GM23338 (cell line): ENCODE measurements around the gene UVSSA. TPM values are rescaled to one million over a fixed set of nuclear protein-coding genes. Genes with fewer than 3 reads are reported as not detected.

Source experiments
- ATAC-seq: fragments of 200-7000 bp; cut with Tn5 transposase; 3 replicates; pipeline ENCODE4 v1.9.1; 2020
- DNase-seq: peaks from one replicate; pipeline ENCODE4 v3.0.0-alpha.2; 2015; ENCODE audit warnings: low spot score
- H2AFZ ChIP-seq: fragments of 200-600 bp; sonication (generic); 2 replicates; pipeline ENCODE4 v1.8.0; 2016; ENCODE audit warnings: antibody characterized with exemption, mild to moderate bottlenecking, moderate library complexity
- H3F3A ChIP-seq: fragments of 200-600 bp; sonication (generic); replicated peaks from 2 replicates; pipeline ENCODE4 v1.8.0; 2017; ENCODE audit warnings: antibody characterized with exemption, mixed run types, low read depth
- H3K27ac ChIP-seq: fragments of 200-600 bp; sonication (generic); 2 replicates; pipeline ENCODE4 v1.6.1; 2016; ENCODE audit warnings: low read depth
- H3K27me3 ChIP-seq: fragments of 200-600 bp; sonication (generic); 2 replicates; pipeline ENCODE4 v1.8.0; 2016; ENCODE audit warnings: mild to moderate bottlenecking, mixed run types, moderate library complexity; ENCODE audit not compliant: insufficient read depth
- H3K36me3 ChIP-seq: fragments of 200-600 bp; sonication (generic); 2 replicates; pipeline ENCODE4 v1.8.0; 2016; ENCODE audit warnings: mild to moderate bottlenecking; ENCODE audit not compliant: insufficient read depth
- H3K4me1 ChIP-seq: fragments of 200-600 bp; sonication (generic); 2 replicates; pipeline ENCODE4 v1.8.0; 2016; ENCODE audit warnings: mild to moderate bottlenecking, moderate library complexity; ENCODE audit not compliant: insufficient read depth
- H3K4me2 ChIP-seq: fragments of 200-600 bp; sonication (generic); 2 replicates; pipeline ENCODE4 v1.7.1; 2017; ENCODE audit warnings: mixed run types
- H3K4me3 ChIP-seq: fragments of 200-600 bp; sonication (generic); 2 replicates; pipeline ENCODE4 v1.6.1; 2016; ENCODE audit warnings: mixed run types
- H3K79me2 ChIP-seq: fragments of 200-600 bp; sonication (generic); replicated peaks from 2 replicates; pipeline ENCODE4 v1.8.0; 2017; ENCODE audit warnings: mild to moderate bottlenecking; ENCODE audit not compliant: insufficient read depth
- H3K9me2 ChIP-seq: fragments of 200-600 bp; sonication (generic); 2 replicates; pipeline ENCODE4 v1.8.0; 2017; ENCODE audit not compliant: insufficient read depth
- H4K20me1 ChIP-seq: fragments of 200-600 bp; sonication (generic); replicated peaks from 2 replicates; pipeline ENCODE4 v1.8.0; 2017; ENCODE audit warnings: mild to moderate bottlenecking; ENCODE audit not compliant: insufficient read depth
- H3K27ac Mint-ChIP-seq: 2 replicates; pipeline ENCODE4 v1.8.0; 2020; ENCODE audit warnings: inconsistent platforms, mild to moderate bottlenecking, moderate library complexity, mixed read lengths
- H3K27me3 Mint-ChIP-seq: 3 replicates; pipeline ENCODE4 v1.8.0; 2022; ENCODE audit warnings: low read depth, mild to moderate bottlenecking, moderate library complexity, mixed read lengths, inconsistent platforms; ENCODE audit not compliant: insufficient read depth, poor library complexity
- H3K36me3 Mint-ChIP-seq: 3 replicates; pipeline ENCODE4 v1.8.0; 2021; ENCODE audit warnings: low read depth, mild to moderate bottlenecking, inconsistent platforms, moderate library complexity, mixed read lengths
- H3K4me1 Mint-ChIP-seq: 3 replicates; pipeline ENCODE4 v1.8.0; 2020; ENCODE audit warnings: mild to moderate bottlenecking, inconsistent platforms, mixed read lengths
- H3K4me3 Mint-ChIP-seq: 3 replicates; pipeline ENCODE4 v1.8.0; 2021; ENCODE audit warnings: moderate library complexity, mild to moderate bottlenecking, inconsistent platforms, mixed read lengths
- H3K9me3 Mint-ChIP-seq: 3 replicates; pipeline ENCODE4 v1.8.0; 2020; ENCODE audit warnings: moderate library complexity, mild to moderate bottlenecking, inconsistent platforms, mixed read lengths
- CREB1 ChIP-seq: fragments of 250-450 bp; sonication (Bioruptor Pico); IDR thresholded peaks from 2 replicates; pipeline ENCODE4 v1.5.0; 2020; ENCODE audit warnings: low read depth, mild to moderate bottlenecking, moderate library complexity
- EZH2 ChIP-seq: fragments of 200-600 bp; sonication (generic); IDR thresholded peaks from one replicate; pipeline ENCODE4 v1.8.0; 2017; ENCODE audit warnings: antibody characterized with exemption, mild to moderate bottlenecking, low read depth; ENCODE audit not compliant: unreplicated experiment
- JUNB ChIP-seq: IDR thresholded peaks from one replicate; pipeline ENCODE4 v1.6.1; 2016; ENCODE audit warnings: antibody characterized with exemption; ENCODE audit not compliant: unreplicated experiment
- NANOG ChIP-seq: IDR thresholded peaks from 2 replicates; pipeline ENCODE4 v1.6.1; 2016; ENCODE audit warnings: antibody characterized with exemption, borderline replicate concordance
- POLR2AphosphoS5 ChIP-seq: IDR thresholded peaks from 2 replicates; pipeline ENCODE4 v1.6.1; 2016; ENCODE audit warnings: antibody characterized with exemption, low read depth
- ZNF114 ChIP-seq: fragments of 250-450 bp; sonication (Bioruptor Pico); IDR thresholded peaks from 2 replicates; pipeline ENCODE4 v1.5.0; 2020; ENCODE audit warnings: mild to moderate bottlenecking, moderate library complexity
- polyA plus RNA-seq: library from polyadenylated mRNA; unstranded; fragments of >200 nt; fragmentation: Nextera tagmentation; extraction: Ambion mirVana; gene quantifications from 2 replicates; pipeline ENCODE4 v1.2.1, GENCODE V29; 2016
- total RNA-seq: library from RNA; depleted of rRNA; stranded (reverse); fragments of >200 nt; shearing (Covaris generic); gene quantifications from 2 replicates; pipeline ENCODE4 v1.2.3, GENCODE V29; 2014
- TF ChIP-seq, protein P1 (sequence below): fragments of 250-450 bp; sonication (Bioruptor Pico); IDR thresholded peaks from 2 replicates; pipeline ENCODE4 v1.5.0; 2020; ENCODE audit warnings: mild to moderate bottlenecking, moderate library complexity
- TF ChIP-seq, protein P2 (sequence below): IDR thresholded peaks from 2 replicates; pipeline ENCODE4 v1.6.1; 2016; ENCODE audit warnings: antibody characterized with exemption
- TF ChIP-seq, protein P3 (sequence below), 2 experiments: fragments of 200-600 bp in 1 of 2; sonication (generic) in 1 of 2; conservative IDR thresholded peaks; 2 replicates each; pipeline versions ENCODE4 v1.5.1 to v1.6.1; 2016 to 2017; ENCODE audit warnings: antibody characterized with exemption in 2 of 2, low read depth in 2 of 2, mild to moderate bottlenecking in 2 of 2, moderate library complexity in 1 of 2

UVSSA gene
- total and polyA plus RNA-seq, 2 experiments from 2014 or later = 6.5 to 27.7 TPM

DNA sequence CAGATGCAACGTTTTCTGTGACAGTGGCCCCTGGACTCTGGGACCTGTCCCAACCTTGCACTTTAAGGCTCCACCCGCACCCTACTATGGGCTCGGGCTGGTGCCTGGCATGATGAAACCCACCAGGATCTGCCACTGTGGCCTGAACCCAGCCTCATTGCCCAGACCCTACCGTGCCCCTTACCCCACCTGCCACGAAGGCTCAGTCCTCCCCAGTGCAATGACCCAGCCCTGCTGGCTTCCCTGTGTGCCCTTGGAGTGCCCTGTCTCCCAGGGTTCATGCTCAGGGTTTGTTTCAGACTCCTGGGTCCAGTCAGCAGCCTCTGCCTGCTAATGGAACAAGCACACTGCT, 3.1 kb downstream of the UVSSA start:
- Mint-ChIP-seq H3K4me1 (peaks cover 17% of the 10 kb centered on the region), H3K9me3 (no peaks in the 10 kb centered on the region), H3K27ac (no peak overlapping the region), H3K36me3 (peaks cover 22% of the 10 kb centered on the region), H3K4me3 (no peak overlapping the region; the same call in 2 of the 3 replicates), H3K27me3 (peaks cover 17% of the 10 kb centered on the region)
- ATAC-seq (no peak), DNase-seq (no peak)
- Histone ChIP-seq H3K9me2 (no peaks in the 10 kb centered on the region), H4K20me1 (0 out of 2 replicates have a peak, but pooled peaks cover 3% of the 10 kb centered on the region), H3K36me3 (no peaks in the 10 kb centered on the region), H3K4me2 (no peak overlapping the region), H3K27ac (no peak overlapping the region), H3K79me2 (no peaks in the 10 kb centered on the region; the same call in 1 of the 2 replicates), H2AFZ (no peak overlapping the region), H3K4me3 (no peak overlapping the region), H3K4me1 (peaks cover 8% of the 10 kb centered on the region), H3F3A (no peaks in the 10 kb centered on the region; the same call in 1 of the 2 replicates), H3K27me3 (no peaks in the 10 kb centered on the region)
- TF ChIP-seq POLR2AphosphoS5 (no peak), JUNB (no peak), CREB1 (CRISPR knock-in tag) (no peak), ZNF114 (CRISPR knock-in tag) (no peak), NANOG (no peak), EZH2 (no peak)
- TF ChIP-seq, protein P1, sequence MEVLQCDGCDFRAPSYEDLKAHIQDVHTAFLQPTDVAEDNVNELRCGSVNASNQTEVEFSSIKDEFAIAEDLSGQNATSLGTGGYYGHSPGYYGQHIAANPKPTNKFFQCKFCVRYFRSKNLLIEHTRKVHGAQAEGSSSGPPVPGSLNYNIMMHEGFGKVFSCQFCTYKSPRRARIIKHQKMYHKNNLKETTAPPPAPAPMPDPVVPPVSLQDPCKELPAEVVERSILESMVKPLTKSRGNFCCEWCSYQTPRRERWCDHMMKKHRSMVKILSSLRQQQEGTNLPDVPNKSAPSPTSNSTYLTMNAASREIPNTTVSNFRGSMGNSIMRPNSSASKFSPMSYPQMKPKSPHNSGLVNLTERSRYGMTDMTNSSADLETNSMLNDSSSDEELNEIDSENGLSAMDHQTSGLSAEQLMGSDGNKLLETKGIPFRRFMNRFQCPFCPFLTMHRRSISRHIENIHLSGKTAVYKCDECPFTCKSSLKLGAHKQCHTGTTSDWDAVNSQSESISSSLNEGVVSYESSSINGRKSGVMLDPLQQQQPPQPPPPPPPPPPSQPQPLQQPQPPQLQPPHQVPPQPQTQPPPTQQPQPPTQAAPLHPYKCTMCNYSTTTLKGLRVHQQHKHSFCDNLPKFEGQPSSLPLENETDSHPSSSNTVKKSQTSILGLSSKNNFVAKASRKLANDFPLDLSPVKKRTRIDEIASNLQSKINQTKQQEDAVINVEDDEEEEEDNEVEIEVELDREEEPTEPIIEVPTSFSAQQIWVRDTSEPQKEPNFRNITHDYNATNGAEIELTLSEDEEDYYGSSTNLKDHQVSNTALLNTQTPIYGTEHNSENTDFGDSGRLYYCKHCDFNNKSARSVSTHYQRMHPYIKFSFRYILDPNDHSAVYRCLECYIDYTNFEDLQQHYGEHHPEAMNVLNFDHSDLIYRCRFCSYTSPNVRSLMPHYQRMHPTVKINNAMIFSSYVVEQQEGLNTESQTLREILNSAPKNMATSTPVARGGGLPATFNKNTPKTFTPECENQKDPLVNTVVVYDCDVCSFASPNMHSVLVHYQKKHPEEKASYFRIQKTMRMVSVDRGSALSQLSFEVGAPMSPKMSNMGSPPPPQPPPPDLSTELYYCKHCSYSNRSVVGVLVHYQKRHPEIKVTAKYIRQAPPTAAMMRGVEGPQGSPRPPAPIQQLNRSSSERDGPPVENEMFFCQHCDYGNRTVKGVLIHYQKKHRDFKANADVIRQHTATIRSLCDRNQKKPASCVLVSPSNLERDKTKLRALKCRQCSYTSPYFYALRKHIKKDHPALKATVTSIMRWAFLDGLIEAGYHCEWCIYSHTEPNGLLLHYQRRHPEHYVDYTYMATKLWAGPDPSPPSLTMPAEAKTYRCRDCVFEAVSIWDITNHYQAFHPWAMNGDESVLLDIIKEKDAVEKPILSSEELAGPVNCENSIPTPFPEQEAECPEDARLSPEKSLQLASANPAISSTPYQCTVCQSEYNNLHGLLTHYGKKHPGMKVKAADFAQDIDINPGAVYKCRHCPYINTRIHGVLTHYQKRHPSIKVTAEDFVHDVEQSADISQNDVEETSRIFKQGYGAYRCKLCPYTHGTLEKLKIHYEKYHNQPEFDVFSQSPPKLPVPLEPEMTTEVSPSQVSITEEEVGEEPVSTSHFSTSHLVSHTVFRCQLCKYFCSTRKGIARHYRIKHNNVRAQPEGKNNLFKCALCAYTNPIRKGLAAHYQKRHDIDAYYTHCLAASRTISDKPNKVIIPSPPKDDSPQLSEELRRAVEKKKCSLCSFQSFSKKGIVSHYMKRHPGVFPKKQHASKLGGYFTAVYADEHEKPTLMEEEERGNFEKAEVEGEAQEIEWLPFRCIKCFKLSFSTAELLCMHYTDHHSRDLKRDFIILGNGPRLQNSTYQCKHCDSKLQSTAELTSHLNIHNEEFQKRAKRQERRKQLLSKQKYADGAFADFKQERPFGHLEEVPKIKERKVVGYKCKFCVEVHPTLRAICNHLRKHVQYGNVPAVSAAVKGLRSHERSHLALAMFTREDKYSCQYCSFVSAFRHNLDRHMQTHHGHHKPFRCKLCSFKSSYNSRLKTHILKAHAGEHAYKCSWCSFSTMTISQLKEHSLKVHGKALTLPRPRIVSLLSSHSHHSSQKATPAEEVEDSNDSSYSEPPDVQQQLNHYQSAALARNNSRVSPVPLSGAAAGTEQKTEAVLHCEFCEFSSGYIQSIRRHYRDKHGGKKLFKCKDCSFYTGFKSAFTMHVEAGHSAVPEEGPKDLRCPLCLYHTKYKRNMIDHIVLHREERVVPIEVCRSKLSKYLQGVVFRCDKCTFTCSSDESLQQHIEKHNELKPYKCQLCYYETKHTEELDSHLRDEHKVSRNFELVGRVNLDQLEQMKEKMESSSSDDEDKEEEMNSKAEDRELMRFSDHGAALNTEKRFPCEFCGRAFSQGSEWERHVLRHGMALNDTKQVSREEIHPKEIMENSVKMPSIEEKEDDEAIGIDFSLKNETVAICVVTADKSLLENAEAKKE (CRISPR knock-in tag) = no peak
- TF ChIP-seq, protein P2, sequence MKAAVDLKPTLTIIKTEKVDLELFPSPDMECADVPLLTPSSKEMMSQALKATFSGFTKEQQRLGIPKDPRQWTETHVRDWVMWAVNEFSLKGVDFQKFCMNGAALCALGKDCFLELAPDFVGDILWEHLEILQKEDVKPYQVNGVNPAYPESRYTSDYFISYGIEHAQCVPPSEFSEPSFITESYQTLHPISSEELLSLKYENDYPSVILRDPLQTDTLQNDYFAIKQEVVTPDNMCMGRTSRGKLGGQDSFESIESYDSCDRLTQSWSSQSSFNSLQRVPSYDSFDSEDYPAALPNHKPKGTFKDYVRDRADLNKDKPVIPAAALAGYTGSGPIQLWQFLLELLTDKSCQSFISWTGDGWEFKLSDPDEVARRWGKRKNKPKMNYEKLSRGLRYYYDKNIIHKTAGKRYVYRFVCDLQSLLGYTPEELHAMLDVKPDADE = no peak
- TF ChIP-seq, protein P3, sequence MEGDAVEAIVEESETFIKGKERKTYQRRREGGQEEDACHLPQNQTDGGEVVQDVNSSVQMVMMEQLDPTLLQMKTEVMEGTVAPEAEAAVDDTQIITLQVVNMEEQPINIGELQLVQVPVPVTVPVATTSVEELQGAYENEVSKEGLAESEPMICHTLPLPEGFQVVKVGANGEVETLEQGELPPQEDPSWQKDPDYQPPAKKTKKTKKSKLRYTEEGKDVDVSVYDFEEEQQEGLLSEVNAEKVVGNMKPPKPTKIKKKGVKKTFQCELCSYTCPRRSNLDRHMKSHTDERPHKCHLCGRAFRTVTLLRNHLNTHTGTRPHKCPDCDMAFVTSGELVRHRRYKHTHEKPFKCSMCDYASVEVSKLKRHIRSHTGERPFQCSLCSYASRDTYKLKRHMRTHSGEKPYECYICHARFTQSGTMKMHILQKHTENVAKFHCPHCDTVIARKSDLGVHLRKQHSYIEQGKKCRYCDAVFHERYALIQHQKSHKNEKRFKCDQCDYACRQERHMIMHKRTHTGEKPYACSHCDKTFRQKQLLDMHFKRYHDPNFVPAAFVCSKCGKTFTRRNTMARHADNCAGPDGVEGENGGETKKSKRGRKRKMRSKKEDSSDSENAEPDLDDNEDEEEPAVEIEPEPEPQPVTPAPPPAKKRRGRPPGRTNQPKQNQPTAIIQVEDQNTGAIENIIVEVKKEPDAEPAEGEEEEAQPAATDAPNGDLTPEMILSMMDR (conservative IDR thresholded peaks at IDR 0.05; ENCODE audit: low read depth in 2 of 2) = no peak
